Keratinocyte (primary cell): Measurements from ENCODE around the gene SMTNL2. TPM values are rescaled to one million over a fixed set of nuclear protein-coding genes. Genes with fewer than 3 reads are reported as not detected.

ENCODE experiments used
- DNase-seq: peaks from one replicate; pipeline ENCODE4 v3.0.0-alpha.2; 2011; ENCODE audit warnings: low read depth, missing footprints, low spot score
- FAIRE-seq: peaks from 2 replicates; lab custom pipeline; 2011; peaks lifted over from hg19 to GRCh38; lab: Jason Lieb, UNC
- H2AFZ ChIP-seq: 2 replicates; pipeline ENCODE4 v1.6.0; 2012; ENCODE audit warnings: low read length, control low read depth, inconsistent platforms; ENCODE audit not compliant: control insufficient read depth
- H3K27ac ChIP-seq: 2 replicates; pipeline ENCODE4 v1.5.1; 2011; ENCODE audit warnings: low read length; ENCODE audit not compliant: control insufficient read depth, insufficient read depth
- H3K27me3 ChIP-seq: 3 replicates; pipeline ENCODE4 v1.6.0; 2011; ENCODE audit warnings: low read length; ENCODE audit not compliant: control insufficient read depth, insufficient read depth; ENCODE audit errors: extremely low read depth
- H3K36me3 ChIP-seq, 2 experiments: 2 replicates in 1 of 2; 3 replicates in 1 of 2; pipeline ENCODE4 v1.5.1; 2011; ENCODE audit warnings: low read length in 2 of 2, mild to moderate bottlenecking in 1 of 2; ENCODE audit not compliant: control insufficient read depth in 2 of 2, insufficient read depth in 2 of 2; ENCODE audit errors: extremely low read depth in 1 of 2
- H3K4me1 ChIP-seq: 3 replicates; pipeline ENCODE4 v1.5.1; 2011; ENCODE audit warnings: low read length; ENCODE audit not compliant: control insufficient read depth, insufficient read depth; ENCODE audit errors: extremely low read depth
- H3K4me2 ChIP-seq: 3 replicates; pipeline ENCODE4 v1.6.0; 2011; ENCODE audit warnings: low read depth, low read length; ENCODE audit not compliant: control insufficient read depth, insufficient read depth; ENCODE audit errors: extremely low read depth
- H3K4me3 ChIP-seq, 3 experiments: fragments of 200-600 bp in 1 of 3; sonication (generic) in 1 of 3; 2 replicates in 2 of 3; 3 replicates in 1 of 3; pipeline ENCODE4 v1.5.1; 2011 to 2016; ENCODE audit warnings: low read length in 3 of 3, mild to moderate bottlenecking in 3 of 3, control low read depth in 2 of 3, inconsistent platforms in 1 of 3, low read depth in 1 of 3, mixed read lengths in 1 of 3, mixed run types in 1 of 3, moderate library complexity in 1 of 3; ENCODE audit not compliant: control insufficient read depth in 2 of 3, insufficient read depth in 2 of 3; ENCODE audit errors: extremely low read depth in 1 of 3
- H3K79me2 ChIP-seq: 2 replicates; pipeline ENCODE4 v1.6.0; 2012; ENCODE audit warnings: low read length; ENCODE audit not compliant: control insufficient read depth, insufficient read depth
- H3K9ac ChIP-seq: 3 replicates; pipeline ENCODE4 v1.6.0; 2011; ENCODE audit warnings: low read length; ENCODE audit not compliant: control insufficient read depth, insufficient read depth; ENCODE audit errors: extremely low read depth
- H3K9me1 ChIP-seq: 3 replicates; pipeline ENCODE4 v1.6.0; 2011; ENCODE audit warnings: low read length; ENCODE audit not compliant: control insufficient read depth, insufficient read depth; ENCODE audit errors: extremely low read depth
- H3K9me3 ChIP-seq: 2 replicates; pipeline ENCODE4 v1.5.1; 2012; ENCODE audit warnings: low read depth, low read length; ENCODE audit not compliant: control insufficient read depth
- H4K20me1 ChIP-seq: 3 replicates; pipeline ENCODE4 v1.6.0; 2011; ENCODE audit warnings: low read length; ENCODE audit not compliant: control insufficient read depth, insufficient read depth; ENCODE audit errors: extremely low read depth
- CTCF ChIP-seq, 3 experiments: IDR thresholded peaks in 1 of 3; conservative IDR thresholded peaks in 1 of 3; optimal IDR thresholded peaks in 1 of 3; 2 replicates in 2 of 3; 3 replicates in 1 of 3; pipeline versions ENCODE3 to v1.5.1; 2011; ENCODE audit warnings: low read length in 3 of 3, mild to moderate bottlenecking in 3 of 3, moderate library complexity in 2 of 3, control low read depth in 1 of 3, inconsistent platforms in 1 of 3; ENCODE audit not compliant: insufficient read depth in 2 of 3; ENCODE audit errors: extremely low read depth in 1 of 3
- EZH2 ChIP-seq: IDR thresholded peaks from one replicate; pipeline ENCODE4 v1.6.1; 2012; ENCODE audit warnings: inconsistent platforms, mild to moderate bottlenecking, low read length, moderate library complexity
- dilution Hi-C: fragments of 300-500 bp; cut with MboI; formaldehyde crosslinking; loops from one replicate; pipeline ENCODE4 v1.7.0; 2020; ENCODE audit warnings: low sequenced_read_pairs; ENCODE audit not compliant: extremely low pct_ligation_motif_present
- polyA plus RNA-seq, 5 experiments: library from polyadenylated mRNA; depleted of rRNA in 3 of 5; stranded (reverse) in 3 of 5; stranded (forward) in 1 of 5; unstranded in 1 of 5; fragments of >200 nt; gene quantifications; 1 replicate in 1 of 5; 2 replicates in 3 of 5; 3 replicates in 1 of 5; pipeline versions ENCODE4 v1.2.1 to v1.2.3, GENCODE V29; 2011 to 2012; ENCODE audit warnings: missing spikeins in 2 of 5, low read depth in 1 of 5, low replicate concordance in 1 of 5

The SMTNL2 gene
- polyA plus RNA-seq, 1 donor (not counting 4 experiments of a cell fraction or from before 2014, with no cell fraction given): not detected

DNA sequence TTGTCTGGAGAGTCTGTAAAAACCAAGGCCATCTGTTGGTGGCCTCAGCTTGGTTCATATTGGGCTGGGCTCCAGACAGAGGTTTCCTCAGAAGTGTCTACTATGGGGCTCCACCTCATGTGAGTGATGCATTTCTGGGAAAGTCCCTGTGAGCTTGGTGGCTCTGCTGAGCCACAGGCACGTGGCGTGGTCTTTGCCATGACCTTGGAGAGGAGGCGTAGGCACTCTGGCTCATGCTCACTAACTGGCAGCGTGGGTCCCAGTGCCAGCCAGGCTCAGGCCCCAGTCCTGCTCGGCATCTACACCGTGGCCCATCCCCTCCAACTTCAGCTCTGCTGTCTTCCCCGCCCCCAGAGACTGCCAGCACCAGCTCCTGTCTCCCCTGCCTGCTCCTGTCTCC, 10.7 kb upstream of the SMTNL2 start:
- H3K79me2 ChIP-seq: no peaks in the 10 kb centered on the region
- no peak for FAIRE-seq
- H3K4me3 ChIP-seq: no peak overlapping the region
- no peak for DNase-seq
- dilution Hi-C loops: no loop called here
- no peak overlapping the region for H3K4me2 ChIP-seq
- H3K4me1 ChIP-seq: no peaks in the 10 kb centered on the region
- H3K9me3 ChIP-seq: no peaks in the 10 kb centered on the region
- H4K20me1 ChIP-seq: no peaks in the 10 kb centered on the region
- H3K9ac ChIP-seq: no peak overlapping the region
- H3K27ac ChIP-seq: no peak overlapping the region
- TF ChIP-seq EZH2 (no peak), CTCF (optimal IDR thresholded peaks at IDR 0.05 in 1 of 3, IDR thresholded peaks at IDR 0.05 in 1 of 3, conservative IDR thresholded peaks at IDR 0.05 in 1 of 3; ENCODE audit: extremely low read depth in 1 of 3, insufficient read depth in 2 of 3, low read length in 3 of 3) (no peak)
- H3K9me1 ChIP-seq: no peaks in the 10 kb centered on the region
- H2AFZ ChIP-seq: no peak overlapping the region
- H3K36me3 ChIP-seq: no peaks in the 10 kb centered on the region
- H3K27me3 ChIP-seq: peaks cover 4% of the 10 kb centered on the region

DNA sequence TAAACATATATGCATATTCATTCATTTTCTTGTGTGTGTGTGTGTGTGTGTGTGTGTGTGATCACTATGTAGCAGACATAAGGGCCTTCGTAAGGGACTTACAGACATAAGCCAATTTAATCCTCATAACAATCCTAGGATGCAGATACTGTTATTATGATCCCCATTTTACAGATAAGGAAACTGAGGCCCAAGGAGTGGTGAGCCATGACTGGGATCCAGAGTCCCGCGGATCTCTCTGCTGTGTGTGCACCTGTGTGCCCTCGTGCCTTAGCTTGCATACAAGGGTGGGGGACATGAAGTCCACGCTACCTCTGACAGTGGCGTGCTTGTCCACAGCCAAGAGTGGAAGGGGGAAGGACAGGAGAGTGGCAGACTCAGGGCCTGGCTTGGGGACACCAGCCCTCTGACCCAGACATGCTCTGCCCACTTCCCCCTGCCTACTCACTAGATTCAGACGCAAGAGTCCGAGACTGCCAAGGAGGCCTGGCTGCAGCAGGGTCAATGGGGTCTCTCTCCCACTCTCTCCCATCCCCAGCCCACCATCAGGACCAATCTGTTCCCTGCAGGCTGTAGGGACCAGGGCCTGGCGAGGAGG, 9.8 kb upstream of the SMTNL2 start:
- H4K20me1 ChIP-seq: no peaks in the 10 kb centered on the region
- H3K9ac ChIP-seq: no peak overlapping the region
- no peak overlapping the region for H3K27ac ChIP-seq
- no peak overlapping the region for H2AFZ ChIP-seq
- no peaks in the 10 kb centered on the region for H3K9me3 ChIP-seq
- H3K79me2 ChIP-seq: no peaks in the 10 kb centered on the region
- no peaks in the 10 kb centered on the region for H3K9me1 ChIP-seq
- peaks cover 4% of the 10 kb centered on the region for H3K27me3 ChIP-seq
- DNase-seq: no peak
- H3K4me2 ChIP-seq: no peak overlapping the region
- no peak for TF ChIP-seq EZH2
- H3K4me3 ChIP-seq: no peak overlapping the region
- dilution Hi-C loops: no loop called here
- peaks cover 5% of the 10 kb centered on the region for H3K4me1 ChIP-seq
- no peaks in the 10 kb centered on the region for H3K36me3 ChIP-seq
- no peak for FAIRE-seq

- Histone ChIP-seq H3K4me1 (peaks cover 14% of the 10 kb centered on the region), H3K9ac (no peak overlapping the region), H3K27me3 (peaks cover 4% of the 10 kb centered on the region), H3K9me1 (peaks cover 2% of the 10 kb centered on the region), H3K36me3 (no peaks in the 10 kb centered on the region), H3K79me2 (no peaks in the 10 kb centered on the region), H3K4me3 (no peak overlapping the region), H3K27ac (no peak overlapping the region), H2AFZ (no peak overlapping the region), H3K9me3 (no peaks in the 10 kb centered on the region), H4K20me1 (no peaks in the 10 kb centered on the region), H3K4me2 (no peak overlapping the region)
- FAIRE-seq (no peak), DNase-seq (no peak)
- TF ChIP-seq EZH2: no peak
- no peak for TF ChIP-seq CTCF (optimal IDR thresholded peaks at IDR 0.05 in 1 of 3, IDR thresholded peaks at IDR 0.05 in 1 of 3, conservative IDR thresholded peaks at IDR 0.05 in 1 of 3; ENCODE audit: extremely low read depth in 1 of 3, insufficient read depth in 2 of 3, low read length in 3 of 3)
- dilution Hi-C loops: no loop called here
Observed at GRCh38 chr17:4576161-4576558, 8.2 kb upstream of the SMTNL2 start.
